ENCODE measurements around the gene SNAPC4.

DNA sequence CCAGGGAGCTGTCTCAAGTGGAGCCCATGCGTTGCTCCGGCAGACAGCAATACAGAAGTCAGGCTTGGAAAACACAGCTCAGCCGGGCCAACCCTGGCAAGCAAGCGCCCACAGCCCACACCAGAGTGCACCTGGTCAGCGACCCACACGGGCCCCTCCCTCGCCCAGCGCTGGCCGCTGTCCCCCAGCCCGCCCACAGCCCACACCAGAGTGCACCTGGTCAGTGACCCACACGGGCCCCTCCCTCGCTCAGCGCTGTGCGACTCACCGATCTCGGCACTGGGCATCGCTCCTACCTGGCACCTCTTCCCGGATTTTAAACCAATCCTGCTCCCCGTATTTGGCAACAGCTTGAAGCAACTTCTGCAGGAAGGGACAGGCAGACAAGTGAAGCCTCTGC, 12.8 kb downstream of the SNAPC4 start:
- TF ChIP-seq, protein P1, sequence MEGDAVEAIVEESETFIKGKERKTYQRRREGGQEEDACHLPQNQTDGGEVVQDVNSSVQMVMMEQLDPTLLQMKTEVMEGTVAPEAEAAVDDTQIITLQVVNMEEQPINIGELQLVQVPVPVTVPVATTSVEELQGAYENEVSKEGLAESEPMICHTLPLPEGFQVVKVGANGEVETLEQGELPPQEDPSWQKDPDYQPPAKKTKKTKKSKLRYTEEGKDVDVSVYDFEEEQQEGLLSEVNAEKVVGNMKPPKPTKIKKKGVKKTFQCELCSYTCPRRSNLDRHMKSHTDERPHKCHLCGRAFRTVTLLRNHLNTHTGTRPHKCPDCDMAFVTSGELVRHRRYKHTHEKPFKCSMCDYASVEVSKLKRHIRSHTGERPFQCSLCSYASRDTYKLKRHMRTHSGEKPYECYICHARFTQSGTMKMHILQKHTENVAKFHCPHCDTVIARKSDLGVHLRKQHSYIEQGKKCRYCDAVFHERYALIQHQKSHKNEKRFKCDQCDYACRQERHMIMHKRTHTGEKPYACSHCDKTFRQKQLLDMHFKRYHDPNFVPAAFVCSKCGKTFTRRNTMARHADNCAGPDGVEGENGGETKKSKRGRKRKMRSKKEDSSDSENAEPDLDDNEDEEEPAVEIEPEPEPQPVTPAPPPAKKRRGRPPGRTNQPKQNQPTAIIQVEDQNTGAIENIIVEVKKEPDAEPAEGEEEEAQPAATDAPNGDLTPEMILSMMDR (IDR thresholded peaks at IDR 0.05) = no peak
- TF ChIP-seq POLR2A (IDR thresholded peaks at IDR 0.05) = no peak
